HG03025 (cell line): Measurements from ENCODE around the gene G6PD.
A peak's percentile ranks its signal among the peaks of the same experiment; 100 is the strongest.
"Not testable (repeated sequence)": the region's sequence is repeated elsewhere in the genome, so short reads cannot be mapped to it uniquely, and the experiment has no call there.

Source experiments
- ATAC-seq: cut with Tn5 transposase; IDR thresholded peaks from one replicate; pipeline ENCODE4 v1.9.1; 2021; ENCODE audit warnings: mild to moderate bottlenecking, moderate library complexity; ENCODE audit not compliant: unreplicated experiment, low FRiP score

G6PD gene

DNA sequence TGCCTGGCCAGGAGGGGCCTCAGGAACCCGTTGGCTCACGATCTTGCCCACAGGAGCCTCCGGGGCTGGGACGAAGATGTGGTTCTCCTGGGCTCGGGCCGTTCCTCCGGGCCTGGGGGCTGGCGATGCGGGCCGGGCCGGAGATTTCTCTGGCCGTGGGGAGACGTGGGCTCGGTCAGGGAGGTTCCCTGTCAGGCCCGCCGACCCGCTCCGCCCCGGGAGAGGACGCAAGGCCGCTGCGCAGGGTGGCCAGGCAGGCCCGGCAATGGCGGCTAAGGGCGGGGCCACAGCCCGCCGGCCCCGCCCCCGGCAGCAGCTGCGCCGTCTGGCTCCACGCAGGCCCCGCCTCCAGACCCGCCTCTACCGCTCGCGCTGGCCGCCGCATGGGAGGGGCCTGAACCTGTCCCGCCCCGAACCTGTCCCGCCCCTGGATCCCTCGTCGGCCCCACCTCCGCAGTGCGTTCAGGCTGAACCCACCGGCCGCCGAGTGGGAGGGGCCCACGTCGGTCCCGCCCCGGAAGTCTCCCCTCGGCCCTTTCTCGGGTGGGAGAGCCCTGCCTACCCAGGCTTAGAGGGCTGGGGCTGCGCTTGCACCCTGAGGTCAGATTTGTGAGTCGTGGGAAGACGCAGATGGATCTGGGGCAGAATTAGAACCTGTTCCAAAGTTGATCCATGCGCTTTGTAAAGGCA is 30.5 kb downstream of the G6PD start, which contains the start of gene FAM3A:
Gene FAM3A (minus strand): TSS at position 267 of the 690 bp plus-strand sequence. CDS start 460 bp downstream, outside the sequence.
- ATAC-seq = peak; percentile 78

DNA sequence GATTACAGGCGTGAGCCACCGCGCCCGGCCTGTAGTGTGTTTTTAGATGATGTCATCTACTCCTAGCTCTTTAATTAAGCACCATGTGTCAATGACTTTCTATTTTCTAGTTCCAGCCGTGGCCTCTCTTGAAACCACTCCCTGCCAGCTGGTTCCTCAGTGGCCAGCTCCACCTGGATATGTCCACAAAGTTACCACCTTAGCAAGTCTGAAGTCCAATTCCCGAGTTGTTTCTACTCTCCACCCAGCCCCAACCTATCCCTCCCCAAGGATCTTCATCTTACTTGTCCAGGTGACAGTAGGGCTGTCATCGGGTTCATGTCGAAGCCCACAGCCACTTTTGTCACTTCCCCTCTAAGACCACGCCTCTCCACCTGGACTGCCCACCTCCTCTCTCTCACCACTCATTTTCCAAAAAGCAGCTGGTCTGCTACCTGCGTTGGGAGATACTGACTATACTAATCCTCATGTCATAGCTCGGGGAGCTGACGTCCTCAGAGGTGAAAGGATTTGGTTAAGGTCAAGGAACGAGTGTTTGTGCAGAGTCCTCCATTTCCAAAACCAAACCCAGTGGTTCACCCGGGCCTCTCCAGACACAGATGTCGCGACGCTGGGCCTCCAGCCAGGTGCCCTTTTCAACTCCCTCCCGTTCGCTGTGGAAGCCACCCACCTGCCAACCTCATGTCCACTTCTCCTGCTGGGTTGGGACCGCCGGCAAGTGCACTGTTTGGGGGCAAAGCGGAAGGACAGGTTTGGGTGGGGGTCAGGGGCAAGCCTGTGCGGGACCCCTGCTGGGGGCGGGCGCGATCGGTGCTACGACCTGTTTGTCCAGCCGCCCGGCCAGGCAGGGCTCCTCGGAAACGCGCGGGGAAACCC is 31.3 kb downstream of the G6PD start:
- no peak for ATAC-seq

DNA sequence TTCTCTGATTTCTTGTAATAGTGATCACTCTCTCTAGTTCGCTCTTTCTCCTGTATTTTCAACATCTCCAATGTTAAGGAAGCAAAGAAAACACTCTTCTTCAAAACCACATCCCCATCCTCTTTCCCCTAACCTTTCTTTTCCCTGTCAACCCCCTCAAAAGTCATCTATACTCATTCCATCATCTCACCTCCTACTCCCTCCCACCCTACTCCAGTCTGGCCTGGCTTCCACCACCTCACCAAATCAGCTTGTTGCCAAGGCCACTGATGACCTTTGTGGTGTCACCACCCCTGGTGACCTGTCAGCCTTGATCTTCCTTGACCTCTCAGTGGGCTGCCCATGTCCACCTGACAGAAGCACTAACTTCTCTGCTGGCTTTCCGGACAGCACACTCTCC is 32.9 kb downstream of the G6PD start:
- no peak for ATAC-seq

- no peak for ATAC-seq
Observed at GRCh38 chrX:154512879-154513553, 33.6 kb downstream of the G6PD start.

DNA sequence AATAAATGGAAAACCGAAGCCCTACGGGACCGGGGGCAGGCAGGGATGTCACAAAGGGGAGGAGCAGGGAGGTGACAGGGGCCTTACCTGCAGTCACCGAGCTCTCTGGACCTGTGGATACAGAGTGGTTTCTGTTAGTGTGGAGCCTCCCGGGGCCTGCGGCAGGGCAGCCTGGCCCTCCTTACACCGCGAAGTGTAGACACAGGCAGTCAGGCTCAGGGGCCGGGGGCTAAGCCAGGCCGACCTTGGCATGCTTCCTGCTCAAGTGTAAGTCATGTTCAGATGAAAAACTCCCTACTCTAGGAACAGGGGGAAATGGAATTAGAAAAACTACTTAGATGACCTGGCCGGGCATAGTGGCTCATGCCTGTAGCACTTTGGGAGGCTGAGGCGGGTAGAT is 34.9 kb downstream of the G6PD start:
- no peak for ATAC-seq

- ATAC-seq = no peak
Observed at GRCh38 chrX:154509455-154509854, 37.2 kb downstream of the G6PD start.

- ATAC-seq = no peak
Observed at GRCh38 chrX:154508384-154508745, 38.3 kb downstream of the G6PD start.

- ATAC-seq = no peak
Observed at GRCh38 chrX:154507673-154508383, 38.8 kb downstream of the G6PD start.

- ATAC-seq = no peak
Observed at GRCh38 chrX:154506483-154507332, 39.9 kb downstream of the G6PD start.

DNA sequence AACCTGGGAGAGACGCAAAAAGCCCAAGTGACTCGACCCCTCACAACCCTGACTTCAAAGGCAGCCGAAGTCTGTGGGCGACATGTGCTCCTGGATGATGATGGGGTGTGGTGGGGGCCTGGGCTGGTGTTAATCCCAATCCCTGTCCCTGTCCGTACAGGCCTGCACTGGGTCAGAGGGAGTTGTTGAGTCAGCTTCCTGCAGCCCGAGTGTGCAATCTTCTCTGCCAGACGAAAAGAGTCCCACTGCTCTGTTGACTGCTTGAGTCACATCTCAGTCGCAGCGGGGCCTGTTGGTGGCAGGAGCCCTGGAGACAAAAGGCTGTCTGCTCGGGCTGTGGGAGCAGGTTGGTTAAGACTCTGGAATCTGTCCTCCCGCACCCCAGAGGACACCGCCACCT is 40.9 kb downstream of the G6PD start:
- no peak for ATAC-seq

- ATAC-seq = no peak
Observed at GRCh38 chrX:154502989-154503388, 43.7 kb downstream of the G6PD start.

GRCh38 chrX:154502098-154502497 is 44.5 kb downstream of the G6PD start:
- no peak for ATAC-seq

GRCh38 chrX:154501423-154501822 is 45.2 kb downstream of the G6PD start:
- not testable (repeated sequence) for ATAC-seq

DNA sequence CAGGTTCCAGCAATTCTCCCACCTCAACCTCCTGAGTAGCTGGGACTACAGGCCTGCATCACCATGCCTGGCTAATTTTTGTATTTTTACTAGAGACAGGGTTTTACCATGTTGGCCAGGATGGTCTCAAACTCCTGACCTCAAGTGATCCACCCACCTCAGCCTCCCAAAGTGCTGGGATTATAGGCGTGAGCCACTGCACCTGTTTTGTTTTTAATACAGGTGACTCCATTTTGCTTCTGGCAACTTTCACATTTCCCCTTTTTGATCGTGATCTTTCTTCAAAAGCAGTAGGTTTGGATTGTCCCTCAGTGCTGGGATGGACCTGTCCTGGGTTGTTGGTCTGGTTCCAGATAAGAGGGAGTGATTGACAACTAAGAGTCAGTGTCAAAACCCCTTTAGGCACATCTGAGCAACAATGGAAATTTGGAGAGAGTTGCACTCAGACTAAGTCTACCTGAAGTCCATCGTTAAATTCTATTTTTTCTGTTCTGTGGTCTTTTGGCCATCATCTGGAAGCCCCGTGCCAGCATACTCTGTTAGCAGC is 50.0 kb downstream of the G6PD start:
- not testable (repeated sequence) for ATAC-seq

DNA sequence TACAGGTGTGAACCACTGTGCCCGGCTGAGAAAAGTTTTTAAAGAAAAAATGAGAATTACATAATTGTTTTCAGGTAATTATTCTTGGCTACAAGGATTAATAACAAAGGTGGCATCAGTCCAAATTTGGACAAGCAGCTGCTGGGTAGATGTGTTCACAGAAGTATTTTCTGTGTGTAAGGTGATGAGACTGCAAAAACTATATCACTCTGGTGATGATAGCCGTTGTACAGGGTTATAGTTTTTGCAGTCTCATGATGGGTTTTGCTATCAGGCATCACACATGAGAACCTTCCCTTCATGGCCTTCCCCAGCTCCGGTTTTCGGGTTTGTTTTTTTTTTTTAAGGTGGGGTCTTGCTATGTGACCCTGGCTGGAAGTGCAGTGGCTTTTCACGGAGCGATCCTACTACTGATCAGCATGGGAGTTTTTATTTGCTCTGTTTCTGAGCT is 51.1 kb downstream of the G6PD start:
- no peak for ATAC-seq

DNA sequence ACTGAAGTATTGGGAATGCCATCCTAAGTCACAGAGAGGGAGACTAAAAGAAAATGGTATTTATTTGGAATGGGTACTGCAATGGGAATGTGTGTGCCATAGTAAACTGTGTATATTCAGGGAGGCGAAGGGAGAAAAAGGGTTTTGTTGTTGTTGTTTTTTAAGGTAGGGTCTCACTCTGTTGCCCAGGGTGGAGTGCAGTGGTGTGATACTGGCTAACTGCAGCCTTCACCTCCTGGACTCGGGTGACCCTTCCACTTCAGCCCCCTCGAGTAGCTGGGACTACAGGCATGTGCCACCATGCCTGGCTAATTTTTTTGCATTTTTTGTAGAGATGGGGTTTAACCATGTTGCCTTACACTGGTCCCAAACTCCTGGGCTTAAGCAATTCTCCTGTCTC is 51.9 kb downstream of the G6PD start:
- ATAC-seq = no peak

GRCh38 chrX:154490414-154491083 is 56.1 kb downstream of the G6PD start, which contains the start of gene SLC10A3:
TSS of gene SLC10A3 (minus strand) at chrX:154490629. CDS start at chrX:154488940, 1,689 bp downstream.
- peak; percentile 50 for ATAC-seq

DNA sequence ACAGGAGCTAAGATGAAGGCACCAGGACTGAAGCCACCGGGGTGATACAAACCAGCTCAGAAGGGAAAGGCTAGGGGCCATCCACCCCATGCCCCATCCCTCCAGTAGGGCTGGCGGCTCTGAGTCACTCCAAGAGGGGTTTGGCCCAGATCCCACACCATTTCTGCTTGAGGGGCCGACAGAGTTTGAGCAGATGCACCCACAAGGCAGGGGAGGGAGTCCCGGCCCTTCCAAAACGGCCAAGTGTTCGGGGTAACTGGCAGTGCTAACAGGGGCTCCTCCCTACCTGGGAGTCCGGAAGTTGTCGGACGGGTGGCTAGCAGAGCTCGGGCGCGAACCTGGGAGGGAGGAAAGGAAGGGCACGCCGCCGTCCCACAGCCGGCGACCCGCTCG is 56.6 kb downstream of the G6PD start:
- ATAC-seq = peak; percentile 25

DNA sequence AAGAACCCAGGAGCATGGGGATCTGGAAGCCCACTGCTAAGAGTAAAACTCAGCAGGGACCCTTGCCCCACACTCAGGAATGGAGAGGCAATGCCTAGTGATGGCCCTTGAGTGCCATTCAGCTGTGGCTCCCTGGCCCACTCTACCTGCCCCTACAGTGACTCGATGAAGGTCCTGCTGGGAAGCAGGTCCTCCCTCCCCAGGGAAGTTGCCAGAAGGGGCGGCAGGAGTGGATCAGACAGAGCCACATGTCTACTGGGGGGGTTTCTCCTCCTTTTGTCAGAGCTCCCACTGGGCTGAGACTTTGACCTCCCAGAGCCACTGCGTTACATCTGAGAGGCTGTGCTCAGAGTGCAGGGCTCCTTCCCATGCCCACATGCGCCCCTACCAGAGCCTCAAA is 57.5 kb downstream of the G6PD start:
- no peak for ATAC-seq
